H1 (cell line): ENCODE results near the gene LHPP. TPM values are rescaled to one million over a fixed set of nuclear protein-coding genes. Genes with fewer than 3 reads are reported as not detected.

ENCODE experiments used
- ASH2L ChIP-seq: fragments of 200-600, 300-600 bp; sonication (generic); IDR thresholded peaks from one replicate; pipeline ENCODE4 v1.7.1; 2017; ENCODE audit warnings: low read length
- CEBPB ChIP-seq: IDR thresholded peaks from 2 replicates; pipeline ENCODE4 v1.6.1; 2012; ENCODE audit warnings: low read depth, low read length
- KDM4A ChIP-seq: IDR thresholded peaks from one replicate; pipeline ENCODE4 v1.7.1; 2012; ENCODE audit warnings: low read depth, mild to moderate bottlenecking, moderate library complexity, low read length, inconsistent platforms; ENCODE audit not compliant: severe bottlenecking
- RBBP5 ChIP-seq: IDR thresholded peaks from 2 replicates; pipeline ENCODE4 v1.7.1; 2012; ENCODE audit warnings: low read depth, mild to moderate bottlenecking, inconsistent platforms, low read length, moderate library complexity, borderline replicate concordance
- USF2 ChIP-seq: IDR thresholded peaks from 2 replicates; pipeline ENCODE4 v1.6.1; 2011; ENCODE audit warnings: low read length, improper control_type of control experiment
- YY1 ChIP-seq: IDR thresholded peaks from 2 replicates; pipeline ENCODE4 v1.6.1; 2011; ENCODE audit warnings: low read depth, mild to moderate bottlenecking, low read length
- polyA plus RNA-seq, 7 experiments: library from polyadenylated mRNA; depleted of rRNA in 3 of 7; stranded (reverse) in 5 of 7; unstranded in 2 of 7; fragments of >200 nt in 5 of 7; fragments of 200-250 nt in 2 of 7; gene quantifications; 1 replicate in 5 of 7; 2 replicates in 1 of 7; 4 replicates in 1 of 7; pipeline versions ENCODE4 v1.2.1 to v1.2.3, GENCODE V29; 2011 to 2013; ENCODE audit warnings: missing spikeins in 2 of 7, mixed read lengths in 2 of 7
- total RNA-seq: library from RNA; stranded (reverse); fragmentation: NEBNext Ultra II Directional; extraction: Animal tissue kit (Norgen Biotek cat#: 25700); gene quantifications from 2 replicates; pipeline ENCODE4 v1.2.1, GENCODE V29; 2021

The LHPP gene
- total and polyA plus RNA-seq, 2 of the 8 experiments (the other 6 are each of a cell fraction or from before 2014, with no cell fraction given), result 26.0 to 45.0 TPM

GRCh38 chr10:124417895-124418725 lies 43.5 kb upstream of the LHPP start (continued):
- peak; percentile 53 for TF ChIP-seq KDM4A
- no peak for TF ChIP-seq CEBPB
- TF ChIP-seq RBBP5, result no peak
- TF ChIP-seq USF2, result peak; percentile 11; the same call in 1 of the 2 replicates
- TF ChIP-seq YY1, result no peak
- TF ChIP-seq ASH2L, result peak; percentile 15
